HepG2 (cell line): ENCODE data around the gene CAST. TPM values are rescaled to one million over a fixed set of nuclear protein-coding genes. Genes with fewer than 3 reads are reported as not detected.

Experiments used
- ATAC-seq: fragments of 200-7000 bp; cut with Tn5 transposase; 3 replicates; pipeline ENCODE4 v1.9.1; 2020; ENCODE audit warnings: mild to moderate bottlenecking, moderate library complexity
- BruUV-seq: library from RNA; stranded (reverse); fragments of 400-500 nt; replicated peaks from 2 replicates; lab custom pipeline; 2021; lab: Mats Ljungman, UMichigan
- CTCF ChIA-PET: fragments of 300-600 bp; formaldehyde crosslinking; extraction: SDS; loops from one replicate; lab custom pipeline; 2021; ENCODE audit warnings: low total read pairs, inconsistent platforms, low intra/inter-chr PET ratio; lab: Yijun Ruan, JAX
- POLR2A ChIA-PET: fragments of 350-600 bp; sonication (Branson Sonifier 250); formaldehyde crosslinking; loops from one replicate; lab custom pipeline; 2020; ENCODE audit warnings: antibody characterized with exemption, inconsistent platforms; lab: Yijun Ruan, JAX
- DNase-seq: peaks from one replicate; pipeline ENCODE4 v3.0.0-alpha.2; 2015; ENCODE audit warnings: low spot score
- FAIRE-seq: peaks from 3 replicates; lab custom pipeline; 2011; peaks lifted over from hg19 to GRCh38; lab: Jason Lieb, UNC
- H2AFZ ChIP-seq: one replicate; pipeline ENCODE4 v1.6.1; 2011; ENCODE audit warnings: low read length, inconsistent platforms
- H3K27ac ChIP-seq: fragments of 300-600 bp; 3 replicates; pipeline ENCODE4 v1.8.0; 2011; ENCODE audit warnings: mixed run types, mild to moderate bottlenecking, mixed read lengths, low read length, inconsistent platforms; ENCODE audit not compliant: insufficient read depth; ENCODE audit errors: extremely low read length
- H3K27me3 ChIP-seq, 2 experiments: fragments of 200-600 bp in 1 of 2; 2 replicates in 1 of 2; 3 replicates in 1 of 2; pipeline versions ENCODE4 v1.6.0 to v1.8.0; 2011; ENCODE audit warnings: low read length in 2 of 2, mild to moderate bottlenecking in 2 of 2, moderate library complexity in 2 of 2, inconsistent platforms in 1 of 2; ENCODE audit not compliant: insufficient read depth in 2 of 2, control insufficient read depth in 1 of 2
- H3K36me3 ChIP-seq, 2 experiments: fragments of 200-600 bp in 1 of 2; replicated peaks in 1 of 2; 2 replicates in 1 of 2; 3 replicates in 1 of 2; pipeline versions ENCODE4 v1.5.1 to v1.8.0; 2011; ENCODE audit warnings: low read length in 2 of 2, inconsistent platforms in 1 of 2; ENCODE audit not compliant: insufficient read depth in 2 of 2, control insufficient read depth in 1 of 2
- H3K4me1 ChIP-seq: 2 replicates; pipeline ENCODE4 v1.5.1; 2012; ENCODE audit warnings: low read length, inconsistent platforms; ENCODE audit not compliant: insufficient read depth
- H3K4me2 ChIP-seq: 2 replicates; pipeline ENCODE4 v1.6.0; 2011; ENCODE audit warnings: low read depth, low read length, inconsistent platforms
- H3K4me3 ChIP-seq, 3 experiments: fragments of 200-600 bp in 1 of 3; sonication (generic), shearing (Covaris generic) in 1 of 3; replicated peaks in 1 of 3; 2 replicates each; pipeline ENCODE4 v1.5.1; 2011 to 2016; ENCODE audit warnings: low read length in 3 of 3, inconsistent platforms in 2 of 3, low read depth in 2 of 3, mild to moderate bottlenecking in 2 of 3, control low read depth in 1 of 3, mixed read lengths in 1 of 3; ENCODE audit not compliant: insufficient read depth in 1 of 3
- H3K79me2 ChIP-seq: one replicate; pipeline ENCODE4 v1.6.1; 2011; ENCODE audit warnings: low read length, inconsistent platforms; ENCODE audit not compliant: insufficient read depth
- H3K9ac ChIP-seq: 2 replicates; pipeline ENCODE4 v1.6.0; 2011; ENCODE audit warnings: mild to moderate bottlenecking, low read depth, low read length, inconsistent platforms; ENCODE audit not compliant: insufficient read depth
- H3K9me3 ChIP-seq: 2 replicates; pipeline ENCODE4 v1.5.1; 2012; ENCODE audit warnings: mild to moderate bottlenecking, low read length
- H4K20me1 ChIP-seq: 2 replicates; pipeline ENCODE4 v1.6.0; 2011; ENCODE audit warnings: inconsistent platforms, mild to moderate bottlenecking, low read length, moderate library complexity; ENCODE audit not compliant: insufficient read depth
- ATF1 ChIP-seq: IDR thresholded peaks from 2 replicates; pipeline ENCODE4 v1.6.1; 2016; ENCODE audit warnings: mild to moderate bottlenecking, control low read depth
- CEBPG ChIP-seq: IDR thresholded peaks from 2 replicates; pipeline ENCODE4 v1.6.1; 2016
- DRAP1 ChIP-seq: IDR thresholded peaks from 2 replicates; pipeline ENCODE4 v1.6.1; 2016; ENCODE audit warnings: missing genetic modification reagents, missing compliant biosample characterization
- JUN ChIP-seq: sonication (generic); formaldehyde crosslinking; IDR thresholded peaks from 2 replicates; pipeline ENCODE4 v1.4.0; 2020; ENCODE audit warnings: mild to moderate bottlenecking, missing genetic modification reagents
- MAFK ChIP-seq, 2 experiments: IDR thresholded peaks in 1 of 2; conservative IDR thresholded peaks in 1 of 2; 2 replicates each; pipeline ENCODE4 v1.6.1; 2011; ENCODE audit warnings: improper control_type of control experiment in 2 of 2, low read length in 2 of 2
- MIER2 ChIP-seq: IDR thresholded peaks from 2 replicates; pipeline ENCODE4 v1.6.1; 2016; ENCODE audit warnings: missing biosample characterization, missing genetic modification reagents
- MTA3 ChIP-seq: sonication (generic); formaldehyde crosslinking; IDR thresholded peaks from 2 replicates; pipeline ENCODE4 v1.4.0; 2020; ENCODE audit warnings: missing genetic modification reagents
- ZNF382 ChIP-seq: sonication (generic); formaldehyde crosslinking; IDR thresholded peaks from 2 replicates; pipeline ENCODE4 v1.5.0; 2020; ENCODE audit warnings: missing genetic modification reagents, mild to moderate bottlenecking, borderline replicate concordance
- ZNF615 ChIP-seq: sonication (generic); formaldehyde crosslinking; IDR thresholded peaks from 2 replicates; pipeline ENCODE4 v1.5.0; 2020; ENCODE audit warnings: mild to moderate bottlenecking, missing genetic modification reagents, borderline replicate concordance
- ZNF674 ChIP-seq: sonication (generic); formaldehyde crosslinking; IDR thresholded peaks from 2 replicates; pipeline ENCODE4 v1.5.0; 2020; ENCODE audit warnings: low read depth, mild to moderate bottlenecking, missing genetic modification reagents
- ZNF713 ChIP-seq: sonication (generic); formaldehyde crosslinking; IDR thresholded peaks from 2 replicates; pipeline ENCODE4 v1.4.0; 2020; ENCODE audit warnings: mild to moderate bottlenecking, missing genetic modification reagents
- WGBS: methylation state at CpG from one replicate; pipeline ENCODE4 v1.1.6; 2017; ENCODE audit warnings: low lambda C conversion rate; 5-methylcytosine and 5-hydroxymethylcytosine counted together
- in situ Hi-C: cut with HindIII; loops from 2 replicates; pipeline ENCODE4 v1.10.0; 2017; ENCODE audit warnings: low pct_unique_long_range_greater_than_20kb; ENCODE audit not compliant: extremely low pct_ligation_motif_present
- intact Hi-C: fragments of 100-400 bp; cut with micrococcal nuclease; formaldehyde crosslinking; loops from one replicate; pipeline ENCODE4 v1.10.0; 2022; ENCODE audit not compliant: unreplicated experiment
- polyA plus RNA-seq, 8 experiments: library from polyadenylated mRNA; depleted of rRNA in 3 of 8; stranded (reverse) in 7 of 8; unstranded in 1 of 8; fragments of >200 nt; fragmentation: Illumina TruSeq in 4 of 8; extraction: Trizol in 4 of 8; gene quantifications; 2 replicates each; pipeline versions ENCODE4 v1.2.1 to v1.2.3, GENCODE V29; 2011 to 2016; ENCODE audit warnings: low read depth in 4 of 8, missing spikeins in 1 of 8, mixed read lengths in 1 of 8; ENCODE audit not compliant: insufficient read depth in 1 of 8
- total RNA-seq, 5 experiments: library from RNA; depleted of rRNA; stranded (reverse); fragments of >200 nt; fragmentation: Illumina TruSeq; extraction: Trizol; gene quantifications; 2 replicates each; pipeline ENCODE4 v1.2.3, GENCODE V29; 2016; ENCODE audit warnings: low read depth in 1 of 5

The CAST gene
- total and polyA plus RNA-seq, 2 of the 13 experiments (the other 11 are each of a cell fraction or from before 2014, with no cell fraction given) = 42.1 to 67.6 TPM

- TF ChIP-seq ZNF674 (CRISPR knock-in tag) (no peak), ZNF382 (CRISPR knock-in tag) (no peak), JUN (CRISPR knock-in tag) (no peak), MTA3 (no peak), MAFK (conservative IDR thresholded peaks at IDR 0.05 in 1 of 2, IDR thresholded peaks at IDR 0.05 in 1 of 2; ENCODE audit: low read length in 2 of 2) (no peak), DRAP1 (CRISPR knock-in tag) (no peak), MIER2 (no peak), CEBPG (CRISPR knock-in tag) (no peak), ZNF615 (CRISPR knock-in tag) (no peak), ATF1 (no peak)
Measured at GRCh38 chr5:96812851-96813250, 150.7 kb downstream of the CAST start (continued).

- no peak for ATAC-seq
- no peak for FAIRE-seq
- WGBS = 51% methylated on average over 3 of the region's 3 CpGs
- intact Hi-C loops = no loop called here
- in situ Hi-C loops = no loop called here
- no peak overlapping the region for H2AFZ ChIP-seq
- H3K79me2 ChIP-seq = no peaks in the 10 kb centered on the region
- CTCF ChIA-PET = no interaction called here
- peaks cover 10% of the 10 kb centered on the region for H3K4me1 ChIP-seq
- no peaks in the 10 kb centered on the region for H3K27me3 ChIP-seq
- TF ChIP-seq ZNF713 = no peak
- TF ChIP-seq, all 625 proteins: peak for 0
- BruUV-seq = no TSS peak
- POLR2A ChIA-PET = no interaction called here
- H3K36me3 ChIP-seq = no peaks in the 10 kb centered on the region
- no peak for DNase-seq
- H3K27ac ChIP-seq = no peak overlapping the region
- no peak overlapping the region for H3K4me2 ChIP-seq
- no peak overlapping the region for H3K9ac ChIP-seq
- H4K20me1 ChIP-seq = no peaks in the 10 kb centered on the region
- no peak overlapping the region for H3K4me3 ChIP-seq
- no peaks in the 10 kb centered on the region for H3K9me3 ChIP-seq
Measured at GRCh38 chr5:96814041-96814440, 151.9 kb downstream of the CAST start.
